DMS 273 (cell line): ENCODE results near the gene FAM53C.
A peak's percentile ranks its signal among the peaks of the same experiment; 100 is the strongest.
"Not testable (repeated sequence)": the region's sequence is repeated elsewhere in the genome, so short reads cannot be mapped to it uniquely, and the experiment has no call there.

Experiments used
- DNase-seq: peaks from one replicate; lab custom pipeline; 2025; ENCODE audit not compliant: unreplicated experiment; lab: John Stamatoyannopoulos, UW

FAM53C gene

GRCh38 chr5:138337685-138338410, at the start of gene FAM53C:
Gene FAM53C, plus strand, starts transcription at chr5:138338266. Its CDS starts 3,070 bp downstream, at chr5:138341336.
- DNase-seq, result peak; percentile 98

- no peak for DNase-seq
Observed at GRCh38 chr5:138289296-138289695, 48.8 kb upstream of the FAM53C start.

GRCh38 chr5:138303372-138303771, 34.7 kb upstream of the FAM53C start:
- peak; percentile 69 for DNase-seq

- DNase-seq, result peak; percentile 83
Observed at GRCh38 chr5:138305797-138306196, 32.3 kb upstream of the FAM53C start.

GRCh38 chr5:138315751-138316278, 22.3 kb upstream of the FAM53C start:
- DNase-seq, result no peak

- no peak for DNase-seq
Observed at GRCh38 chr5:138316355-138316754, 21.7 kb upstream of the FAM53C start.

GRCh38 chr5:138318211-138318610, 19.9 kb upstream of the FAM53C start:
- DNase-seq, result not testable (repeated sequence)

- no peak for DNase-seq
Observed at GRCh38 chr5:138330813-138331448, 7.1 kb upstream of the FAM53C start.

- peak; percentile 100 for DNase-seq
Observed at GRCh38 chr5:138331449-138332368, 6.4 kb upstream of the FAM53C start, which contains the start of gene CDC25C. Gene CDC25C, minus strand, starts transcription at chr5:138331804. Its CDS starts 624 bp downstream, at chr5:138331180.

- DNase-seq, result no peak
Observed at GRCh38 chr5:138334867-138335447, 3.1 kb upstream of the FAM53C start.

- DNase-seq, result peak; percentile 93
Observed at GRCh38 chr5:138336952-138337684, 948 bp upstream of the FAM53C start.

GRCh38 chr5:138338411-138339090, 485 bp downstream of the FAM53C start:
- peak; percentile 47 for DNase-seq

GRCh38 chr5:138339091-138339456, 1.0 kb downstream of the FAM53C start:
- no peak for DNase-seq

GRCh38 chr5:138339464-138339863, 1.4 kb downstream of the FAM53C start:
- no peak for DNase-seq

- no peak for DNase-seq
Observed at GRCh38 chr5:138340008-138340407, 1.9 kb downstream of the FAM53C start.

GRCh38 chr5:138344887-138345622, 7.0 kb downstream of the FAM53C start:
- no peak for DNase-seq

GRCh38 chr5:138346889-138347288, 8.8 kb downstream of the FAM53C start:
- no peak for DNase-seq

GRCh38 chr5:138349852-138350562, 11.9 kb downstream of the FAM53C start:
- no peak for DNase-seq
